ENCODE measurements around the gene TNFRSF6B.

Gene TNFRSF6B

GRCh38 chr20:63738687-63739129, 42.3 kb downstream of the TNFRSF6B start:
- TF ChIP-seq CTCF (IDR thresholded peaks at IDR 0.05; ENCODE audit: borderline replicate concordance, extremely low read depth, low read length, poor library complexity, severe bottlenecking) (peak; percentile 8), EZH2 (IDR thresholded peaks at IDR 0.05; ENCODE audit: borderline replicate concordance, low read depth, low read length, severe bottlenecking) (no peak)
- ATAC-seq (ENCODE audit: insufficient read depth, low read depth) (peak; percentile 7; the same call in 1 of the 3 replicates), DNase-seq (peak; percentile 34)
- peak overlapping the region; percentile 67 for H3K4me2 ChIP-seq (ENCODE audit: insufficient read depth, low read length)
- peaks cover 75% of the 10 kb centered on the region for H3K36me3 ChIP-seq (ENCODE audit: insufficient read depth, low read length)
- peaks cover 22% of the 10 kb centered on the region for H3K4me1 ChIP-seq (ENCODE audit: insufficient read depth, low read length)
- H4K20me1 ChIP-seq (ENCODE audit: insufficient read depth, low read length) = peaks cover 47% of the 10 kb centered on the region
- H3K79me2 ChIP-seq (ENCODE audit: insufficient read depth, low read length) = peaks cover 12% of the 10 kb centered on the region; the same call in 1 of the 2 replicates
- H3K27ac ChIP-seq (ENCODE audit: low read length) = no peak overlapping the region
- H3K27me3 ChIP-seq (ENCODE audit: insufficient read depth, low read length, poor library complexity) = no peaks in the 10 kb centered on the region
- H3K9me3 ChIP-seq (ENCODE audit: insufficient read depth, low read length, severe bottlenecking) = no peaks in the 10 kb centered on the region
- H2AFZ ChIP-seq (ENCODE audit: low read depth, low read length) = no peak overlapping the region
- H3K4me3 ChIP-seq (ENCODE audit: low read depth in 1 of 2, low read length in 2 of 2) = peak overlapping the region in 1 of 2 experiments; percentile 52; a peak in 1 of 4 replicates
- peak overlapping the region; percentile 59; the same call in 1 of the 2 replicates for H3K9ac ChIP-seq (ENCODE audit: low read depth, low read length)

GRCh38 chr20:63739130-63740069, 42.9 kb downstream of the TNFRSF6B start, which contains the start of gene SLC2A4RG:
Gene SLC2A4RG (plus strand): TSS chr20:63739776. CDS start chr20:63739913, 137 bp downstream.
- peaks cover 68% of the 10 kb centered on the region for H3K36me3 ChIP-seq (ENCODE audit: insufficient read depth, low read length)

GRCh38 chr20:63740070-63740626, 43.7 kb downstream of the TNFRSF6B start:
- H3K79me2 ChIP-seq (ENCODE audit: insufficient read depth, low read length) = peaks cover 8% of the 10 kb centered on the region; the same call in 1 of the 2 replicates
- peaks cover 34% of the 10 kb centered on the region for H4K20me1 ChIP-seq (ENCODE audit: insufficient read depth, low read length)
- H3K4me2 ChIP-seq (ENCODE audit: insufficient read depth, low read length) = peak overlapping the region; percentile 80
- peak; percentile 71 for DNase-seq
- peak overlapping the region; percentile 74 for H3K9ac ChIP-seq (ENCODE audit: low read depth, low read length)
- no peaks in the 10 kb centered on the region for H3K9me3 ChIP-seq (ENCODE audit: insufficient read depth, low read length, severe bottlenecking)
- peaks cover 22% of the 10 kb centered on the region for H3K4me1 ChIP-seq (ENCODE audit: insufficient read depth, low read length)
- TF ChIP-seq EZH2 (IDR thresholded peaks at IDR 0.05; ENCODE audit: borderline replicate concordance, low read depth, low read length, severe bottlenecking) (no peak), CTCF (IDR thresholded peaks at IDR 0.05; ENCODE audit: borderline replicate concordance, extremely low read depth, low read length, poor library complexity, severe bottlenecking) (no peak)
- peak overlapping the region; percentile 28 to 63 for H3K4me3 ChIP-seq (ENCODE audit: low read depth in 1 of 2, low read length in 2 of 2)
- H2AFZ ChIP-seq (ENCODE audit: low read depth, low read length) = peak overlapping the region; percentile 57
- peaks cover 61% of the 10 kb centered on the region for H3K36me3 ChIP-seq (ENCODE audit: insufficient read depth, low read length)
- peak; percentile 41 for ATAC-seq (ENCODE audit: insufficient read depth, low read depth)
- peak overlapping the region; percentile 66 for H3K27ac ChIP-seq (ENCODE audit: low read length)
- no peaks in the 10 kb centered on the region for H3K27me3 ChIP-seq (ENCODE audit: insufficient read depth, low read length, poor library complexity)

More at GRCh38 chr20:63739130-63740069, 42.9 kb downstream of the TNFRSF6B start, which contains the start of gene SLC2A4RG:
- ATAC-seq (ENCODE audit: insufficient read depth, low read depth) = peak; percentile 67
- Histone ChIP-seq H3K79me2 (ENCODE audit: insufficient read depth, low read length) (peaks cover 8% of the 10 kb centered on the region; the same call in 1 of the 2 replicates), H3K27me3 (ENCODE audit: insufficient read depth, low read length, poor library complexity) (no peaks in the 10 kb centered on the region), H4K20me1 (ENCODE audit: insufficient read depth, low read length) (peaks cover 41% of the 10 kb centered on the region), H3K9me3 (ENCODE audit: insufficient read depth, low read length, severe bottlenecking) (no peaks in the 10 kb centered on the region), H3K4me1 (ENCODE audit: insufficient read depth, low read length) (peaks cover 22% of the 10 kb centered on the region), H3K9ac (ENCODE audit: low read depth, low read length) (peak within 1 kb of the TSS; percentile 74), H3K4me2 (ENCODE audit: insufficient read depth, low read length) (peak within 1 kb of the TSS; percentile 80), H2AFZ (ENCODE audit: low read depth, low read length) (peak within 1 kb of the TSS; percentile 64), H3K27ac (ENCODE audit: low read length) (peak within 1 kb of the TSS; percentile 76), H3K4me3 (ENCODE audit: low read depth in 1 of 2, low read length in 2 of 2) (peak within 1 kb of the TSS; percentile 28 to 63)
- peak; percentile 17 for TF ChIP-seq CTCF (IDR thresholded peaks at IDR 0.05; ENCODE audit: borderline replicate concordance, extremely low read depth, low read length, poor library complexity, severe bottlenecking)
- TF ChIP-seq EZH2 (IDR thresholded peaks at IDR 0.05; ENCODE audit: borderline replicate concordance, low read depth, low read length, severe bottlenecking) = no peak
- peak; percentile 75 for DNase-seq
